Gastrocnemius medialis (tissue), 4 donors: ENCODE data around the gene MUC5B.

Experiments used
- POLR2A ChIP-seq, 2 donors: fragments of 450-650 bp; IDR thresholded peaks; one replicate each; pipeline ENCODE4 v1.6.1; 2017; ENCODE audit warnings: antibody characterized with exemption in 2 of 2, mild to moderate bottlenecking in 2 of 2, moderate library complexity in 2 of 2
- TF ChIP-seq, protein P1 (sequence below), 5 experiments: fragments of 450-650 bp in 3 of 5; fragments of 200-600 bp in 2 of 5; sonication (generic) in 2 of 5; IDR thresholded peaks in 4 of 5; conservative IDR thresholded peaks in 1 of 5; 1 replicate in 4 of 5; 2 replicates in 1 of 5; pipeline ENCODE4 v1.5.1; 2016 to 2019; ENCODE audit warnings: antibody characterized with exemption in 5 of 5, mild to moderate bottlenecking in 3 of 5, moderate library complexity in 3 of 5

DNA sequence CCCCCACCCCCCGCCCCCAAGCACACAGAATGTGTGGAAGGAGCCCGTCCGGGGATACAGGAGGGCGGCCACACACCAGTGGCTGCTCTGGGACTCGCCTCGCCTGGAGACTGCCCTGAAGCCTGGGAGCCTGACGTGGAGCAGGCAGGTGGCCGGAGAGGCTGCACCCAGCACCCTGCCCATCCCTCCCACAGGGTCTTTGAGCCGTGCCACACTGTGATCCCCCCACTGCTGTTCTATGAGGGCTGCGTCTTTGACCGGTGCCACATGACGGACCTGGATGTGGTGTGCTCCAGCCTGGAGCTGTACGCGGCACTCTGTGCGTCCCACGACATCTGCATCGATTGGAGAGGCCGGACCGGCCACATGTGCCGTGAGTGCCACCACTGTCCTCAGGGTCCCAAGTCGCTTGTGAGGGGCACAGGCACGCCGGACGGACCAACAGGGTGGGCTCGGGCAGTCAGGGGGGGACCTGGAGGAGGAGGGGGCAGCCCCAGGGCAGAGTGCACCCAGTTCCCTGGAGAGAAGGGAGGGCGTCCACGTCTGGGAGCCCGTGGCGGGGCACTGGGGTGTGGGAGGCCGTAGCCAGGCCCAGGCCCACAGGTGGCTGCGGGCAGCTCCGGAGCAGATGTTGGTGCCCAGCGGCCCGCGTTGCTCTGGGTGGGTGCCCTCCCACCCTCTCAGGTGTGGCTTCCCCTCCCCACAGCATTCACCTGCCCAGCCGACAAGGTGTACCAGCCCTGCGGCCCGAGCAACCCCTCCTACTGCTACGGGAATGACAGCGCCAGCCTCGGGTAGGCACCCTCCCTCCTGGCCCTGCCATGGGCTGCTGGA is 27.0 kb upstream of the MUC5B start:
- TF ChIP-seq, protein P1, sequence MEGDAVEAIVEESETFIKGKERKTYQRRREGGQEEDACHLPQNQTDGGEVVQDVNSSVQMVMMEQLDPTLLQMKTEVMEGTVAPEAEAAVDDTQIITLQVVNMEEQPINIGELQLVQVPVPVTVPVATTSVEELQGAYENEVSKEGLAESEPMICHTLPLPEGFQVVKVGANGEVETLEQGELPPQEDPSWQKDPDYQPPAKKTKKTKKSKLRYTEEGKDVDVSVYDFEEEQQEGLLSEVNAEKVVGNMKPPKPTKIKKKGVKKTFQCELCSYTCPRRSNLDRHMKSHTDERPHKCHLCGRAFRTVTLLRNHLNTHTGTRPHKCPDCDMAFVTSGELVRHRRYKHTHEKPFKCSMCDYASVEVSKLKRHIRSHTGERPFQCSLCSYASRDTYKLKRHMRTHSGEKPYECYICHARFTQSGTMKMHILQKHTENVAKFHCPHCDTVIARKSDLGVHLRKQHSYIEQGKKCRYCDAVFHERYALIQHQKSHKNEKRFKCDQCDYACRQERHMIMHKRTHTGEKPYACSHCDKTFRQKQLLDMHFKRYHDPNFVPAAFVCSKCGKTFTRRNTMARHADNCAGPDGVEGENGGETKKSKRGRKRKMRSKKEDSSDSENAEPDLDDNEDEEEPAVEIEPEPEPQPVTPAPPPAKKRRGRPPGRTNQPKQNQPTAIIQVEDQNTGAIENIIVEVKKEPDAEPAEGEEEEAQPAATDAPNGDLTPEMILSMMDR (IDR thresholded peaks at IDR 0.05 in 4 of 5, conservative IDR thresholded peaks at IDR 0.05 in 1 of 5): no peak
- no peak for TF ChIP-seq POLR2A (IDR thresholded peaks at IDR 0.05)
